ENCODE data around the gene AKR7A3.

Gene AKR7A3

GRCh38 chr1:19312782-19313635, 24.4 kb upstream of the AKR7A3 start:
- TF ChIP-seq, protein P1, sequence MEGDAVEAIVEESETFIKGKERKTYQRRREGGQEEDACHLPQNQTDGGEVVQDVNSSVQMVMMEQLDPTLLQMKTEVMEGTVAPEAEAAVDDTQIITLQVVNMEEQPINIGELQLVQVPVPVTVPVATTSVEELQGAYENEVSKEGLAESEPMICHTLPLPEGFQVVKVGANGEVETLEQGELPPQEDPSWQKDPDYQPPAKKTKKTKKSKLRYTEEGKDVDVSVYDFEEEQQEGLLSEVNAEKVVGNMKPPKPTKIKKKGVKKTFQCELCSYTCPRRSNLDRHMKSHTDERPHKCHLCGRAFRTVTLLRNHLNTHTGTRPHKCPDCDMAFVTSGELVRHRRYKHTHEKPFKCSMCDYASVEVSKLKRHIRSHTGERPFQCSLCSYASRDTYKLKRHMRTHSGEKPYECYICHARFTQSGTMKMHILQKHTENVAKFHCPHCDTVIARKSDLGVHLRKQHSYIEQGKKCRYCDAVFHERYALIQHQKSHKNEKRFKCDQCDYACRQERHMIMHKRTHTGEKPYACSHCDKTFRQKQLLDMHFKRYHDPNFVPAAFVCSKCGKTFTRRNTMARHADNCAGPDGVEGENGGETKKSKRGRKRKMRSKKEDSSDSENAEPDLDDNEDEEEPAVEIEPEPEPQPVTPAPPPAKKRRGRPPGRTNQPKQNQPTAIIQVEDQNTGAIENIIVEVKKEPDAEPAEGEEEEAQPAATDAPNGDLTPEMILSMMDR (IDR thresholded peaks at IDR 0.05; ENCODE audit: borderline replicate concordance, insufficient read depth, low read depth, low read length) = no peak
- peak overlapping the region; percentile 71 for H3K4me3 ChIP-seq (ENCODE audit: low read depth, low read length)

- peak within 1 kb of the TSS; percentile 98 for H3K4me3 ChIP-seq (ENCODE audit: low read depth, low read length)
- TF ChIP-seq, protein P1 (IDR thresholded peaks at IDR 0.05; ENCODE audit: borderline replicate concordance, insufficient read depth, low read depth, low read length) = no peak
Observed at GRCh38 chr1:19311931-19312781, 23.6 kb upstream of the AKR7A3 start, which contains the start of the genes AKR7A2 and SLC66A1. Gene AKR7A2, minus strand, starts transcription at chr1:19312144. Its CDS starts 20 bp downstream, at chr1:19312124. Gene SLC66A1, plus strand, starts transcription at chr1:19312326. Its CDS starts 5,352 bp downstream, at chr1:19317678.

DNA sequence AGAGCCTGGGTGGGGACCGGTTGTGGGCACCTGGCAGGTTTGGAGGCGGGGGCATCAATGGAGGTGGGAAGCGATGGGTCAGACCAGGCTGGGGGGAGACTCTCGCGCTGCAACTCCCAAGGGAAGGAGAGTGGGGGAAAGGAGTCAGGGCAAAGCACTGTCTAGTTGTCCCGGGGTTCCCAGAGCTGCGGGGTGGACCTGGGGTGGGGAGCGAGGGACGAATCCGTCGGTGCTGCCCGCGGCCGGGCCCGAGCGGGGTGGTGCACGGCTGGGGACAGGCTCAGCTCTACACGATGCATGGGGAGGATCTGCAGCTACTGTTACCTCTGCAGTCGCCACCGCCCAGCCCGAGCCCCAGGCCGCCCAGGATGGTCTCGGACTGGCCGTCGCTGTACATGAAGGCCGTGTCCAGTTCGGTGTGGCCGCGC, 22.9 kb upstream of the AKR7A3 start:
- TF ChIP-seq, protein P1 (IDR thresholded peaks at IDR 0.05; ENCODE audit: borderline replicate concordance, insufficient read depth, low read depth, low read length) = no peak
- H3K4me3 ChIP-seq (ENCODE audit: low read depth, low read length) = peak overlapping the region; percentile 98

- H3K4me3 ChIP-seq (ENCODE audit: low read depth, low read length) = peak overlapping the region; percentile 98
- TF ChIP-seq, protein P1 (IDR thresholded peaks at IDR 0.05; ENCODE audit: borderline replicate concordance, insufficient read depth, low read depth, low read length) = no peak
Observed at GRCh38 chr1:19310720-19311502, 22.3 kb upstream of the AKR7A3 start.

DNA sequence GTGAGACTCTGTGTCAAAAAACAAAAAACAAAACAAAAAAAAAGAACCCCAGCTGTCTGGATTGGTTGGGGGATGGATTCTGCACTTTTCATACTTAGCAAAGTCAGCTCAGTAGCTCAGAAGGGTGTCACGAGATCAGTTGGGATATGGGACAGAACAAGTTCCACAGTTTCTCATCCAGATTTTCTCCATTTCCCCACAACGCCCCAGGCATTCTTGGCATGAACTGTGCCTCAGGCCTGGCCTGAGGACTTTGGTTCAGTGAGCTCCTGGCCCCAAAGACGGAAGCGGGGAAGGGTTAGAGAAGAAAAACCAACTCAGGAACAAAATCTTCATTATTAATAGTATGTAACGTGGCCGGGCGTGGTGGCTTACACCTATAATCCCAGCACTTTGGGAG, 21.5 kb upstream of the AKR7A3 start:
- H3K4me3 ChIP-seq (ENCODE audit: low read depth, low read length) = no peak overlapping the region
- TF ChIP-seq, protein P1 (IDR thresholded peaks at IDR 0.05; ENCODE audit: borderline replicate concordance, insufficient read depth, low read depth, low read length) = no peak

GRCh38 chr1:19309123-19309813, 20.7 kb upstream of the AKR7A3 start:
- no peak overlapping the region for H3K4me3 ChIP-seq (ENCODE audit: low read depth, low read length)
- TF ChIP-seq, protein P1 (IDR thresholded peaks at IDR 0.05; ENCODE audit: borderline replicate concordance, insufficient read depth, low read depth, low read length) = no peak
